CD4-positive, alpha-beta T cell treated with Interleukin-4 for 4 hours (primary cell): ENCODE data around the gene RASL10B.

Experiments
- DNase-seq: peaks from one replicate; pipeline ENCODE4 v3.0.0-alpha.2; 2020

RASL10B gene

GRCh38 chr17:35766489-35766877 lies 35.0 kb downstream of the RASL10B start:
- DNase-seq = no peak

- DNase-seq = peak; percentile 29
These were observed 35.6 kb downstream of the RASL10B start for GRCh38 chr17:35766903-35767510.

- no peak for DNase-seq
These were observed 37.4 kb downstream of the RASL10B start for GRCh38 chr17:35768797-35769196.

DNA sequence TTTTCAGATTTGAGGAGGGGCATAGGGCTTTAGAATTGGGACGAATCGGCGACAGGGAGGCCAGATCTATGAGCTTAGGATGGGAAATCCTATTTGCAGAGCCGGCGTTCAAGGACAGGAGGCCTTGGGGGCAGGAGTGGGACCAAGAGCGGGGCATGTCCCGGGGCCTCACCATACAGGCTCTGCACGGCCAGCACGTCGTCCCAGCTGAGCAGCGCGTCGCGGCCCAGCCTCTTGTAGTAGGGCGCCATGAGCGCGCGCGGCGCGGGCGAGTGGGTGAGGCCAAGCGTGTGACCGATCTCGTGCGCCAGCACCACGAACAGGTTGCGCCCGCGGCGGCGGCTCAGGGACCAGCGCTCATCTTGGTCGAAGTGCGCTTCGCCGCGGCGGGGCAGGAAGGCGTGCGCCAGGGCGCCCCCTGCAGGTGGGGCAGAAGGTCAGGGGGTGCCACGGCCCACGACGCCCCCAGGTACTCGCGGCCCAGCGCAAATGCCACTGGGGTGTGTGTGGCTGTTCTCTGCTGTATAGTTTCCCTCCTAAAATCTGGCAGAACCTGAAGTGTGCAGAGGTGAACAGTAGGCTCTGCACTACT lies 38.6 kb downstream of the RASL10B start:
- DNase-seq = no peak

DNA sequence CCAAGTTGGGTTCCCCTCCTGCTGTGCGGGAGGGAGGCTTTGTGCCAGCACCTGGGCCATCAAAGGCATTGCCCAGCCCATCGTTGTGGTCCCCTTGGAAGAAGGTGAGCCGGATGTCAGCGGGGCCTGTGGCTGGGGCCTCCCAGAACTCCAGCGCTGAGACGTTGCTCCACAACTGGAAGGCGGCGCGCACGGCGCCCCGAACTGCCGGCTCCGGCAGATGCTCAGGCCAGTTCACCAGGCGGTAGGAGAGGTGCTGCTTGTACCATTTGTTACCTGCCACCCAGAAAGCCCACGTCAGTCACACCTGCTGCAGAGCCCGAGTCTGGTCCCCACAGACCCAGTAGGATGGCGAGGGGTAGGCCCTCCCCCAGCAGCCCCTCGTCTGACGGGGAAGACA lies 41.7 kb downstream of the RASL10B start:
- DNase-seq = no peak

GRCh38 chr17:35773679-35774425 lies 42.4 kb downstream of the RASL10B start:
- DNase-seq = no peak

- DNase-seq = no peak
These were observed 43.1 kb downstream of the RASL10B start for GRCh38 chr17:35774499-35774898.

DNA sequence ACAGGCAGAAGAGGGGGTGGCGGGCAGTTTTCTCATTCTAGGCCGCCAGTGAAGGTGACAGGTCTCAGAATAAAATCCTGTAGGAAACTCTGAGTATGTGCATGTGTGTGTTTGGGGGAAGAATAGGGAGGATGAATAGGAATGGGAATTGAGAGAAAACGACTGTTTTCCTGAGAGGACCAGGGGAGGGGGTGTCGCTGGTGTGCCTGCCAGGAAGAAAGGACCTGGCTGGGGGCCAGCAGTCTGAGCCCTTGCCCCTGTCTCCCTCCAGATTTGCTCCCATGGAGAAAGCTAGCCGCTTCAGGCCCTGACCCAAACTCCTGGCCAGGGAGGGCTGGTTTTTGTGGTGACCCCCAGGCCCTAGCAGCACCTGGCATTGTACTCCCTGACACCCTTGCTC lies 43.6 kb downstream of the RASL10B start:
- DNase-seq = no peak

DNA sequence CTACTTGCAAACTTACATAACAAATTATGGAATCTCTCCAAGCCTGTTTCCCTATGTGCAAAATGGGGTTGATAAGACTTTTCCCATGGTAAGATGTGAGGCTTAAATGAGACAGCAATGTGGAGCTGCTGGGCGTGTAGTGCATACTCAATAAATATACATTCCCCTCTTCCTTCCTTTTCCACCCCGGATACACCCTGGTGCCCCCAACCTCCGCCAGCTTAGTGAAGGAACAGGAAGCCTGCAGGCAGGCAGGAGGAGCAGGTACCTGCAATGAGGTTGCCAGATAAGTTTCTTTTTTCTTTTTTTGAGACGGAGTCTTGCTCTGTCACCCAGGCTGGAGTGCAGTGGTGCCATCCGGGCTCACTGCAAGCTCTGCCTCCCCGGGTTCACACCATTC lies 44.1 kb downstream of the RASL10B start:
- DNase-seq = no peak

DNA sequence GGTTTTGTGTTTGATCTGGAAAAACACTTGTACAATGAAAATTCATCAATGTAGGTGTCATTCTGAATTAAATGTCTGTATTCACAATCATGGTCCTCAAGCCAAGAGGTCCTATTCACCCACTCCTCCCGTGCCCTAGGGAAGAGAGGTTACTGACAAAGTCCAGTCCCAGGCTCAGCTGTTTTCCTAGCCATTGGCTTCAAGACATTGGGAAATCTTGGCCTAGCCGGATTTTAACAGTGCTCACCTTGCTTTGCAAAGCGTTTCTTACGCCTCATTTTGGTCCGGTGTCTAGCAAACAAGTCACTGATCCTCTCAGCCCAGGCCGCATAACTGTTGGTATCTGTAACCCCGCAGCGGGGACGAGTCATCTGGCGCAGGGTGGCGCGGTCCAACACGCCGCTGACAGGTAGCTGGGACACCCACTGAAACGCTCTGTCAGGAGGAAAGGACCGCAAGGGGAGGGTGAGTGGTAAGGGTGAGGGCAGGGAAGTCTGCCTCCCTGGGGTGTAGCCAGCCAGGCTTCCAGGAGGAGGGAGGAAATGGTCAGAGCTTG lies 47.3 kb downstream of the RASL10B start:
- DNase-seq = no peak

GRCh38 chr17:35780950-35781349 lies 49.5 kb downstream of the RASL10B start:
- no peak for DNase-seq

DNA sequence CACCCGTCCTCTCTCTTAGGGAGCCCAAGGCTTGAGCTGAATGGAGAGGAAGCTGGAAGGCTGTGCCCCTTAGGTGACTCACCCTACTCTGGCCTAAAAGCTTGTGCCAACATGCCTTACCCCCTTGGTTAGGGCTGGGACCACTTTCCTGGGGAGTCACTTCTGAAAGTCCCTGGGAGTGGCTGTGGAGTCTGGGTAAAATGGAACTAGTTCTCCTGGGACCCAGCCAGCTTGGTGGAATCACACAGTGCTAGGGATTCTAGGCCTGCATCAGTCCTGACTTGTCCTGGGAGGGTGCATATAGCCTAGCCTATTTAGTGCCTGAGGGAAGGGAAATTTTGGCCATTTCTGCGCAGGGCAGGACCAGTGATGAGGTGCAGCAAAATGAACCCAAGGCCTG lies 53.5 kb downstream of the RASL10B start:
- DNase-seq = no peak

- no peak for DNase-seq
These were observed 55.5 kb downstream of the RASL10B start for GRCh38 chr17:35786941-35787432.

DNA sequence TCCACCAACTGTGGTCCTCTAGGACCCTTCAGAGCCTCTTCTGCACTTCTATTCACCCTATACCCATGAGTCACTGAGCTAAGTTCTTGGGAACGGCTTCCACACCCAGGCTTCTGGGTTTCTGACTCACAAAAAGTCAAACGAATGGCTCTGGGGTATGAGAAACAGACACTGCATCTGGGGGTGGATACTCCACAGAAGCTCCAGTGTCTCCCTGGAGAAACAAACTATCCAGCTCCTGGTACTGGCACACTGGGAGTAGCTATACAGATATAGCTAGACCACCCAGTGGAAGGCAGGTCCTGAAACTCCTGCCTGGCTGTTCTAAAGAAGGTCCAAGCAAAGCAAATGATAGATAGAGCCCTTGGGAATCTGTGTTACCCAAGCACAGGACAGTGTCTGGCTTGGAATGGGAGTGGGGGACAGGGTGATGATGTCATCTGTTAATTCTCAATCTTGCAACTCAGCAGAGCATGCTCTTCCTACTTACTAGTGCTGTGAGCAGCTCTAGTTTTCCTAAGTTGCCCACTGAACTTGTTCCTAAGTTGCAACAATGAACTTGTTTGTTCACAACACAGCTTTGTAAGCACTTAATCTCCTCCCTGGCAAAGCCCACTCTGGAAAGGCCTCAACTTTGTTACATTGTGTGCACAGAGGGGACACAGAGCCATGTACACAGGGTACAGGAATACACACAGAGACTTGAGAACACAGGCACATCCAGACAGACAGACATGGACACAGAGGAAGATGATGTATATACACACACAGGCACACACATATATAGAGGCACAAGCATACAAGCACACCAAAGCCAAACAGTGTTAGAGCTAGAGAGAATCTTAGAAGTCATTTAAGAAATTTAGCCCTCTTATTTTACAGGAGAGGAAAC lies 57.3 kb downstream of the RASL10B start:
- DNase-seq = no peak

DNA sequence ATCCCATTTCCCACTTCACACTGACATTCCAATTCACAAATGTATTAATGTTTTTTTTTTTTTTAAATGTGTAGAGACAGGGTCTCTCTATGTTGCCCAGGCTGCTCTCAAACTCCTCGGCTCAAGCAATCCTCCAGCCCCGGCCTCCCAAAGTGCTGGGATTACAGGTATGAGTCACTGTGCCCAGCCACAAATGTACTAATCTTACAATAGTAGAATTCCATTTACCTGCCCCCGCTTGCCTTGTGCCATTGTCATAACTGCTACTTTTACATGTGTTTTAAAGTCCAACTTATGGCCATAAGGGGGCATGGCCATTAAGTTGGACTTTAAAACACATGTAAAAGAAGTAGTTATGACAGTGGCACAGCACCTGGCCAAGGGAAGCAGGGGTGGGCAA lies 59.4 kb downstream of the RASL10B start:
- DNase-seq = no peak

GRCh38 chr17:35791681-35792350 lies 60.4 kb downstream of the RASL10B start:
- DNase-seq = no peak
